H7 (cell line): ENCODE results near the gene C16orf87. TPM values are rescaled to one million over a fixed set of nuclear protein-coding genes. Genes with fewer than 3 reads are reported as not detected.

Source experiments
- DNase-seq: peaks from one replicate; pipeline ENCODE4 v3.0.0; 2012
- H3K27me3 ChIP-seq: 2 replicates; pipeline ENCODE4 v1.6.0; 2011; ENCODE audit warnings: mild to moderate bottlenecking, low read length; ENCODE audit not compliant: control insufficient read depth, insufficient read depth
- H3K36me3 ChIP-seq: replicated peaks from 2 replicates; pipeline ENCODE4 v1.5.1; 2011; ENCODE audit warnings: low read length; ENCODE audit not compliant: control insufficient read depth, insufficient read depth
- H3K4me3 ChIP-seq: 2 replicates; pipeline ENCODE4 v1.5.1; 2011; ENCODE audit warnings: low read depth, mild to moderate bottlenecking, control low read depth, low read length, moderate library complexity; ENCODE audit not compliant: insufficient read depth
- total RNA-seq: library from RNA; depleted of rRNA; stranded (reverse); fragments of >200 nt; shearing (Covaris generic); gene quantifications from 2 replicates; pipeline ENCODE4 v1.2.3, GENCODE V29; 2014

Gene C16orf87
- total RNA-seq, 1 experiment from 2014 or later: 18.8 TPM

DNA sequence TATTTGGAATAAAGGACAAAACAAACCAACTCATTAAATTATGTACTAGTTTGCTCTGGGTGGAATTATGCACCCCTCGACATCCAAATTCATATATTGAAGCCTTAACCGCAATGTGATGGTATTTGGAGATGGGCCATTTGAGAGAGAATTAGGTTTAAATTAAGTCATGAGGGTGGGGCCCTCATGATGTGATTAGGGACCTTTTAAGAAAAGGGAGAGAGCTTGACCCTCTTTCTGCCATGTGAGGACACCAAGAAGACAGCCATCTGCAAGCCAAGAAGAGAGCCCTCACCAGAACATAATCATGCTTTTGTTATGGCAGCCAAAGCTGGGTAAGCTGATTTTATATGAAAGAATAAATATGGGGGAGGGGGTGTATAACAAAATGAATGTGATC, 2.0 kb downstream of the C16orf87 start:
- no peak overlapping the region for H3K4me3 ChIP-seq
- DNase-seq: no peak
- no peaks in the 10 kb centered on the region for H3K36me3 ChIP-seq
- H3K27me3 ChIP-seq: no peaks in the 10 kb centered on the region

DNA sequence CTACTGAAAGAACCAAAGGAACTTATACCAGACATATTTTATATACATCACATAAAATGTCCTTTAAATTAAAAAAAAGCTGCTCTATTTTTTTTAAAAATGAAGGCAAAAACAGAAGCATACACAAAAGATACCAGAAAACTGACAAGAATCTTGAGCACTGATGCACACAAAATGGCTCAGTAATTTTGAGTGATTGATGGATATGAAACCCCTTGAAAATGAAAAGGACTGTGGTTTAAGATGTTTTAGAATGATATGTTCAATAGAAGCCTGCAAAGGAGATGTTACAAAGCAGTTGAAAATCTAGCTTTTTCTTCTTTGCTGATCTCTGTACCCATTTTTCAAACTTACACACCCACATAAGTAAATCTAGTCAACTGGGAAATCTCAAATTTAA, 2.7 kb downstream of the C16orf87 start:
- Histone ChIP-seq H3K36me3 (no peaks in the 10 kb centered on the region), H3K4me3 (no peak overlapping the region), H3K27me3 (no peaks in the 10 kb centered on the region)
- DNase-seq: no peak

DNA sequence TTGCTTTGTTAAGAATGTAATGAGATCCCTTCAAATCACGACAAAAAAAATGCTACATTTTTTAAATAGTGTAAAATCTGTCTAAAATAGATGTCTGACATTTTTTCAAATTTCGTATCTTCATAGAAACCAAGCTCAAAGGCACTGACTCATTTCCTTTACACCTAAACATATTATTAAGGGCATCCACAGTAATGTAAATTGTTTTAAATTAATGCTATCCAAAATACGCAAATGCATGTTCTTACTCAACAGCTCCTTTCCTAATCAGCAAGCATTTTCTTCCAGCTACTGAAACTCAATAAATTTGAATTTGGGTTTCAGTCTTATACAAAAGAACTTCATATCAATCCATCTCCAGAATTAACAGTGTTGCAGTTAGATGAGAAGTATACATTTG, 4.3 kb downstream of the C16orf87 start:
- DNase-seq: no peak
- H3K36me3 ChIP-seq: no peaks in the 10 kb centered on the region
- no peak overlapping the region for H3K4me3 ChIP-seq
- no peaks in the 10 kb centered on the region for H3K27me3 ChIP-seq

DNA sequence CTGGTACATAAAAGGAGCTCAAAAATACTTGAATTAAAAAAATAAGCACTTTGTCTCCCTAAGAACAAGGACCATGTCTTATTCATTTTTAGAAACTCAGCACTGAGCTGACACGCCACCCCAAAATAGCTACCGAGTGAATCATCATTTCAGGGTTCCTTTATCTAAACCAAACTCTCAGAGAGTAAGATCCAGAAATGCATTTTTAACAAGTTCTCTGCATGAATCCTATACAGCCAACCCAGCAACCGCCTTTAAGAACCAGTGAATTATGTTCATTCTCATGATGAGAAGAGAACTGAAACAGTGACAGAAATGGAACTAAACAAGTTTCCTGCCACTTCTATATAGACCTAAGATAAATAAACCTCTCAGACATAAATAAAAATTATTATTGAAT, 8.7 kb downstream of the C16orf87 start:
- H3K36me3 ChIP-seq: no peaks in the 10 kb centered on the region; the same call in 1 of the 2 replicates
- no peak overlapping the region for H3K4me3 ChIP-seq
- no peak for DNase-seq
- no peaks in the 10 kb centered on the region for H3K27me3 ChIP-seq

DNA sequence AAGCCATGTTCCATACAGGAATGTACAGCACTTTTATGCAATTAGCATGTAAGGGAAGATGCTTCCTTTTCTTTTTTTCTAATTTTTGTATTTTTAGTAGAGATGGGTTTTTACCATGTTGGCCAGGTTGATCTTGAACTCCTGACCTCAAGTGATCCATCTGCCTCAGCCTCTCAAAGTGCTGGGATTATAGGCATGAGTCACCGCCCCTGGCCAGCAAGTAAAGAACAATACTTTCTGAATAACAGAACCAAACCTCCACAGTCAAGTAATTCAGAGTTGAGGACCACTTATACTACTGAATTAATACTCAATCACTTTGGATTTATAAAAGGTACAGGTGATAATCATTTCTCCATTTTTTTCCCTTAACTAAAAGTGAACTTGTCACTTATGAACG, 13.0 kb downstream of the C16orf87 start:
- no peak overlapping the region for H3K4me3 ChIP-seq
- H3K27me3 ChIP-seq: no peaks in the 10 kb centered on the region
- DNase-seq: no peak
- H3K36me3 ChIP-seq: no peaks in the 10 kb centered on the region; the same call in 1 of the 2 replicates

DNA sequence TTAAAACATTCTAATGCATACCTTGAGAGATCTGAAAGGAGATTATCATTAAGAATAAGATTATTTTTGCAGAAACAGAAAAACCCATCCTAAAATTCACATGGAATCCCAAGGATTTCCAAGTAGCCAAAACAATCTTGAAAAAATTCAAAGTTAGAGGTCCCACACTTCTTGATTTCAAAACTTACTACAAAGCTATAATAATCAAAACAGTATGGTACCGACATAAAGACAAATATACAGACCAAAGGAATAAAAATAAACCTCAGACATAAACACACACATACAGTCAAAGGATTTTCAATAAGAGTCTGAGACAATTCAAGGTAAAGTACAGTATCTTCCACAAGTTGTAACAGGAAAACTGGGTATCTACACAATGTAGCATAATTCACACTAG, 16.2 kb downstream of the C16orf87 start:
- DNase-seq: no peak
- Histone ChIP-seq H3K27me3 (no peaks in the 10 kb centered on the region), H3K4me3 (no peak overlapping the region)

DNA sequence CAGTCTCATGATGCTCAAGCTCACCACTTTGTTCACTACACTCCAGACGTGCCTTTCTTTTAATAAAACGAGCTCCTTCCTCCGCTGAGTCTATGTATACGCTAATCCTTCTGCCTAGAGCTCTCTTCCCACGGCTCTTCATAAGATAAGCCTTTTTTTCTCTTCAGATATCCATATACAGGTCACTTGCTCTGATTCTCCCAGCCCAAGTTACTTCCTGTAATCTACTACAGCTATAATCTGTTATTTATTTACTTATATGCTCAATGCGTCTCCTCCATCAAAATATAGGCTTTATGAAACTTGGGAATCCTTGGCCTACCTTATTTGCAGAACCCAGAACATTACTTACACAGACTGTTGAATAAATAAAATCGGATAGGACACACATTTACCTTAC, 17.4 kb downstream of the C16orf87 start:
- no peak for DNase-seq
- Histone ChIP-seq H3K27me3 (no peaks in the 10 kb centered on the region), H3K36me3 (no peaks in the 10 kb centered on the region), H3K4me3 (no peak overlapping the region)

More for the DNA sequence above, 16.2 kb downstream of the C16orf87 start:
- no peaks in the 10 kb centered on the region for H3K36me3 ChIP-seq

DNA sequence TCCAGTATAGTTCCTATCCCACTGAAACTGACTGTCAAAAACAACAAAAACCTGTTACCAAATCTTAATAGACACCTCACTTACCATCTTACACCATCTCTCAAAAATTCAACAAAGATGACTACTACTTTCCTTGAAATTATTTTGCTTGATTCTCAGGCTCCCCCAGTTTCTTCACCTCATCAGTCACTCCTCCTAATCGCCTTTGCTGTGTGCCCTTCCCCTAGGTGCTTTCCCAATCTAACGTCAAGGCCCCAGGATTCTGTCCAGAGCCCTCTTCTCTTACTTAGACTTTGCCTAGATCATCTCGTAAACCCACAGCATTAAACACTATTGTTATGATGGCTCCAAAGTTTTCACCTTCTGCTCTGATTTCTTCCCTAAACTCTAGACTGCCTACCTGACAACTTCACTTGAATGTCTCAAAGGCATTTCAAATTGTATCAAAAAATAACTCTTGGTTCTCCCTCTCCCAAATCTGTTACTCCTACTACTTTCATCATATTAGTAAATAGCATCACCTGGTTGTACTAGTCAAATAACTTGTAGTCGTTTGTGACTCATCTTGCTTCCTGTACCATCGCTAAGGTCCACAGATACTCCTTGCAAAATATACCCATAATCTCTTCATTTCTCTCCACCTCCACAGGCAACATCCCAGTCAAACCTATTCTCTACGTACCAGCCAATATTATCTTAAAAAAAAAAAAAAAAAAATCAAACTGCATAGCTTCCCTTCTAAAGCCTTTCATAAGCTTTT, 18.0 kb downstream of the C16orf87 start:
- Histone ChIP-seq H3K4me3 (no peak overlapping the region), H3K36me3 (no peaks in the 10 kb centered on the region), H3K27me3 (no peaks in the 10 kb centered on the region)
- DNase-seq: no peak

DNA sequence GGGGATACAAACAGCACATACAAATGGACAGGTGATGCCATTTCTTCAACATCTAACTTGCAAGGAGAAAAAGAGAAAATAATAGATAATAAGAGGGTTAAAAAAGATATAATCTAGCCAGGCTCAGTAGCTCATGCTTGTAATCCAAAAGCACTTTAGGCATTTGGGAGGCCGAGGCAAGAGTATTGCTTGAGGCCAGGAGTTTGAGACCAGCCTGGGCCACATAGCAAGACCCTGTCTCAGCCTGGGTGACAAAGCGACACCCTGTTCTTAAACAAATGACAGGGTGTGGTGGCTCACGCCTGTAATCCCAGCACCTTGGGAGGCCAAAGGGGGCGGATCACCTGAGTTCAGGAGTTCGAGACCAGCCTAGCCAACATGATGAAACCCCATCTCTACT, 19.3 kb downstream of the C16orf87 start:
- H3K36me3 ChIP-seq: no peaks in the 10 kb centered on the region
- DNase-seq: no peak
- no peak overlapping the region for H3K4me3 ChIP-seq
- no peaks in the 10 kb centered on the region for H3K27me3 ChIP-seq

DNA sequence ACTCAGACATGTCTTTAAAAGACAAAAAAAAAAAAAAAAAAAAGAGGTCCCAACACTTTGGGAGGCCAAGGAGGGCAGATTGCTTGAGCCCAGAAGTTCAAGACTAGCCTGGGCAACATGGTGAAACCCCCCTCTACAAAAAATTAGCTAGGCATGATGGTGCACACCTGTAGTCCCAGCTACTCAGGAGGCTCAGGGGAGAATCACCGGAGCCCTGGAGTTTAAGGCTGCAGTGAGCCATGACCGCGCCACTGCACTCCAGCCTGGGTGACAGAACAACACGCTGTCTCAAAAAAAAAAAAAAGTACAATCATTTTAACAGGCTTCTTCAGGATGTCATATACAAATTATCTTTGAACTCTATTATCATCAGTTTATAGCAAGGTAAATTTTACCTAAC, 22.0 kb downstream of the C16orf87 start:
- no peak overlapping the region for H3K4me3 ChIP-seq
- H3K36me3 ChIP-seq: no peaks in the 10 kb centered on the region
- DNase-seq: no peak
- H3K27me3 ChIP-seq: no peaks in the 10 kb centered on the region

DNA sequence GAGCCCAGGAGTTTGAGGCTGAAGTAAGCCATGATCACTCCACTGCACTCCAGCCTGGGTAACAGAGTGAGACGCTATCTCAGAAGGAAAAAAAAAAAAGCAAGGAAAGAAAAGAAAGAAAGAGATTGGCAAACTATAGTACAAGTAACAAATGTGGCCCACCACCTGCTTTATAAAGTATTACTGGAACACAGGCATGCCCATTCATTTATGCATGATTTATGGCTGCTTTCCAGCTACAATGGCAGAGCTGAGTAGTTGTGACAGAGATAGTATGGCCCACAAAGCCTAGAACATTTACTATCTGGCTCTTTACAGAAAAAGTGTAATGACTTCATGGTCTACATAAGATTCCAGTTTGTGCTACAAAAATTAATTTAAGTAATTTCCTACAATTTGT, 23.6 kb downstream of the C16orf87 start:
- Histone ChIP-seq H3K36me3 (no peaks in the 10 kb centered on the region), H3K4me3 (no peak overlapping the region), H3K27me3 (no peaks in the 10 kb centered on the region)
- DNase-seq: no peak

DNA sequence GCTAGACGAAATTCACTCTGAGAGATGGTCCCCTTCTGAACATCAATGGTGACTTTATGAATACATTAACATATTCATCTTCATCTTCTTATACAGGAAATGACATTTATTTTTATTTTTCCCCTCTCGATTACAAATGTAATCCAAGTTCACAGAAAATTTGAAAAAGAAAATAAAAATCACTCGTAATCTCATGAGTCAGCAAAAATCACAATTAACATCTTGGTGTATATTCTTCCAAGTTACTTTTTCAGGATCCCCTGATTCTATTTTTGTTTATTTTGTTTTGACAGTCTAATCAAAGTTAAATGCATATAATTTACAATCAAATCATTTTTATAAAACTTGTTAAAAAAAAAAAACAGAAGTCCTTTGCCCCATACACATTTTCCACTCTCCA, 27.6 kb downstream of the C16orf87 start:
- DNase-seq: no peak
- Histone ChIP-seq H3K27me3 (no peaks in the 10 kb centered on the region), H3K36me3 (no peaks in the 10 kb centered on the region), H3K4me3 (no peak overlapping the region)

DNA sequence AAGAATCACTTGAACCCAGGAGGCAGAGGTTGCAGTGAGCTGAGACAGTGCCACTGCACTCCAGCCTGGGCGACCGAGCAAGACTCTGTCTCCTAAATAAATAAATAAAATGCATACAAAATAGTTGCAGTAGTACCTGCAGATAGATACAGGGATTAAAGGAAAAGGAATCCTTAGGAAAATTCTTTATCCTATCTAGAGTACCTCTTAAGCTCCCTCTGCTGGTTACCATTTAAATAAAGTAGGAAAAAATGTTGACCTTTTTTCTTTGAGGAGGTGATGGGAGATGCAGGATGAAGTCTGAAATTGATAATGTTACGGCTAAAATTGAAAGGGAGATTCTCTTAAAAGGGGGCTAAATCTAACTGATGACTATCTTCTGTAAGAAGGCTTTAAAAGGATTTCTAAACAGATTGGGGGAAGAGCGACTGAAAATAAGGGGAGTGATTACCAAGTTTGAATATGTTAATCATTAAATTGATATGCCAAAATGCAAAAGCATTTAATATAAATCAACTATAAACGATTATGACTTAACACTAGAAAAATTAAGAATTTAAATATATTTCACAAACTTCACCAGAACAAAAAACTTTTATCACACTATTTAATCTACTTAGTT, 29.4 kb downstream of the C16orf87 start:
- Histone ChIP-seq H3K36me3 (no peaks in the 10 kb centered on the region; the same call in 1 of the 2 replicates), H3K4me3 (no peak overlapping the region), H3K27me3 (no peaks in the 10 kb centered on the region)
- peak; percentile 32 for DNase-seq

DNA sequence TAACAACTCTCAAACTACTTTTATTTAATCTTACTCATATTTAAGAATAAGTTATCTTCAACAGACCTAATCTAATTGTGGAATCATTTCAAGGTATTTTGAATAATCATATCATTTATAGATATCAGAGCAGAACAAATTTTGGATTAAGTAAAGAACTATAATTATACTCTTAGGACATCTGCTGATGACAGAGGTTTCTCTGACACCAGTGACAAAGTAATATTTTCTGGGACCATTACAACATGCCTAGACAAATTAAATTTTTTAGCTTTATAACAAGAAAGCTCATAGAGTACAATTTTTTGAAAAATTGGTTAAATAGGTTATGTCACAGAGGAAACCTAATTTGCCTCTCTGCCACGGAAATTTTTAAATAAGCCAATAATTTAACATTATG, 30.5 kb downstream of the C16orf87 start:
- Histone ChIP-seq H3K27me3 (no peaks in the 10 kb centered on the region), H3K4me3 (no peak overlapping the region), H3K36me3 (no peaks in the 10 kb centered on the region; the same call in 1 of the 2 replicates)
- DNase-seq: no peak

DNA sequence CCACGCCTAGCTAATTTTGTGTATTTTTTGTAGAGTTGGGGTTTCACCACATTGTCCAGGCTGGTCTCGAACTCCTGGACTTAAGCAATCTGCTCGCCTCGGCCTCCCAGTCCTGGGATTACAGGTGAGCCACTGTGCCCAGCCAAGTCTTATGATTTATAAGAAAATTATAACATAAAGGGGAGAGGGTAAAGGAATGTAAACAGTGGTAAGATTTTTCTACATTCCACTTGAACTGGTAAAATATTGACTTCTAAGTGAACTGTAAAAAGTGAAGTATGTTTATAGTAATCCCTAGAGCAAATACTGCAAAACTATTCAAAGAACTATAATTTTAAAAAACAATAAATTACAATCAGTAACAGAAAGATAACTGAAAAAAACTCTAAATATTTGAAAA, 33.5 kb downstream of the C16orf87 start:
- no peak for DNase-seq
- no peak overlapping the region for H3K4me3 ChIP-seq
- no peaks in the 10 kb centered on the region for H3K27me3 ChIP-seq

More for the DNA sequence above, 33.5 kb downstream of the C16orf87 start:
- H3K36me3 ChIP-seq: no peaks in the 10 kb centered on the region; the same call in 1 of the 2 replicates
